GM12875 (cell line): Measurements from ENCODE around the gene TMIGD2.

Source experiments
- H3K4me3 ChIP-seq: one replicate; pipeline ENCODE4 v1.5.1; 2011; ENCODE audit warnings: low read depth, low read length, control low read depth
- CTCF ChIP-seq: IDR thresholded peaks from 2 replicates; pipeline ENCODE4 v1.5.1; 2011; ENCODE audit warnings: low read depth, mild to moderate bottlenecking, control low read depth, inconsistent platforms, low read length, moderate library complexity, borderline replicate concordance; ENCODE audit not compliant: insufficient read depth

Gene TMIGD2

GRCh38 chr19:4343370-4344307, 41.5 kb upstream of the TMIGD2 start, which contains the start of gene MPND:
Gene MPND, plus strand, starts transcription at chr19:4343562. Its CDS starts 32 bp downstream, at chr19:4343594.
- TF ChIP-seq CTCF, result no peak
- peak within 1 kb of the TSS; percentile 68 for H3K4me3 ChIP-seq

- TF ChIP-seq CTCF, result peak; percentile 17; the same call in 1 of the 2 replicates
Observed at GRCh38 chr19:4342615-4343369, 40.6 kb upstream of the TMIGD2 start.

GRCh38 chr19:4342314-4342614, 40.1 kb upstream of the TMIGD2 start:
- H3K4me3 ChIP-seq, result peak overlapping the region; percentile 58
- TF ChIP-seq CTCF, result no peak

More at GRCh38 chr19:4342615-4343369, 40.6 kb upstream of the TMIGD2 start:
- peak overlapping the region; percentile 68 for H3K4me3 ChIP-seq

GRCh38 chr19:4338441-4339355, 36.5 kb upstream of the TMIGD2 start, which contains the start of gene STAP2:
Gene STAP2, minus strand, starts transcription at chr19:4338827. Its CDS starts 74 bp downstream, at chr19:4338753.
- peak within 1 kb of the TSS; percentile 45 for H3K4me3 ChIP-seq

GRCh38 chr19:4337906-4338440, 35.8 kb upstream of the TMIGD2 start:
- H3K4me3 ChIP-seq, result peak overlapping the region; percentile 45
- no peak for TF ChIP-seq CTCF

More at GRCh38 chr19:4338441-4339355, 36.5 kb upstream of the TMIGD2 start, which contains the start of gene STAP2:
- no peak for TF ChIP-seq CTCF

- no peak for TF ChIP-seq CTCF
- H3K4me3 ChIP-seq, result no peak overlapping the region
Observed at GRCh38 chr19:4334929-4335570, 32.9 kb upstream of the TMIGD2 start.
